GM21423 (cell line): Measurements from ENCODE around the gene PCBD1.
A peak's percentile ranks its signal among the peaks of the same experiment; 100 is the strongest.

ENCODE experiments used
- ATAC-seq: cut with Tn5 transposase; IDR thresholded peaks from one replicate; pipeline ENCODE4 v1.9.1; 2021; ENCODE audit warnings: mild to moderate bottlenecking, moderate library complexity; ENCODE audit not compliant: unreplicated experiment

Gene PCBD1

GRCh38 chr10:70905071-70906021 lies 17.0 kb upstream of the PCBD1 start:
- no peak for ATAC-seq

GRCh38 chr10:70903262-70903921 lies 15.0 kb upstream of the PCBD1 start:
- no peak for ATAC-seq

DNA sequence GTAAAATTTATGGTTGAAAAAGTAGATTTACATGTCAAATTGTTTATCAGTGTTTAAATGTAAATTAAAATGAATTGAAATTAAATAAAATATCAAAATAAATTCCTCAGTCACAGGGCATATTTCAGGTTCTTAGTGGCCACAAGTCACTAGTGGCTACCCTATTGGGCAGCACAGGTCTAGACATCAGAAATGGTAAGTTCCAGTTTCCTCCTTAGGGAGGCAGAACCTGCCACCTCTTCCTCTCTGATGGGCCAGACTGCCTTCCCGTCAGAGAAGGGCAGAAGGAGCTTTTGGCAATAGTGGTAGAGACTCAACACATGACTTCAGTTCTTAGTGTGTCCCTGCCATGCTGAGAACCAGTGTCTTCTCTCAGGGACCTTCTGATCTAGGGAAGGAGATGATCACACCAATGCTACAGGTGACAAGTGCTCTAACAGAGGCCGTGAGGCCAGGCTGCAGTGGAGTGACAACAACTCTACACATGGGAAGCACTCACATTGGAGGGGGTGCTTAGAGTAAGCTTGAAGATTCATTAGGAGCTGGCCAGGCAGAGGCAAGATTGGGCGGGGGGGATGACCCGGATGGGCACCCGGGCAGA lies 14.4 kb upstream of the PCBD1 start:
- no peak for ATAC-seq

DNA sequence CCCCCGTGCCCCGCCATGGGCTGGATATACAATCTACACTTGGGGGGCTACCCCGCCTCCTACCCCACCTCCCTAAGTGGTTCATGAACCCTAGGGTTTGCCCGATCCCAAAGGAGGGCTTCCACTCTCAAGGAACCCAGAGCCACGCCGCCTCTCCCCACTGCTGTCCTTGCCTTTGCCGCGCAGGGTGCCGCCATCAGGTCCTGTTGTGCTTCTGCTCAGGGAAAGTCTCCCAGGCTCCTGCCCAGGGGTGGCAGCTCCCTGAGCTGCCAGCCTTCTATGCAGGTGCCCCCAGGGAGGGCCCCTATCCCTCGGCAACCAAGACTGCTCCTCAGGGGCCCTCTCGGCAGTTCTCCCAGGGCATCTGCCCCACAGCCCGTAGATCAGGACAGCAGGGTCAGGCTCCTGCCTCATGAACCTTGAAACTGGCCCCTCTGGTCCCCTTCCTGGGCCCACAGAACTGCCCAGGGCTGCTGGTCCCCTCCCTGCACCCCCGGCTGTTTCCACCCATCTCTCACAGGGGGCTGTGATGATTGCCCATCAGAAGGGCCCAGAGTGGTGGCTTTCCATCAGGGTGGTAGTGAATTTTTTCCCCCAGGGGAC lies 13.0 kb upstream of the PCBD1 start:
- no peak for ATAC-seq

DNA sequence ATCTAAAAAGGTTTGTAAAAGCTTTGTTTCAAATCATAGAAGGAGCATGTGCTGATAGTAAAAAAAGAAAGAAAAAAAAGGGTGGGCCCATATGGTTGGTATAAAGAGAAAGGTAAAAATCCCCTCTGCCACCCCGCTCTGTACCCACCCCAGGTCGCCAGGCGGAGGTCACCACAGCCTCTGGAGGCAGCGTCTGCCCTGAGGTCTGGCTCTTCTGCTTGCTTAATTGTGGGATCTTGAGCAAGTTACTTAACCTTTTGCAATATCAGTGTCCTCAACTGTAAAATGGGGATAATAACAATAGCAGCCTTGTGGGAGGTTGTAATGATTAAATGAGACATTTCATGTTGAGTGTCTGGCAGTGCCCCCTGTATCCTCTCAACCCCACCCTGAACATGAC lies 10.7 kb upstream of the PCBD1 start:
- ATAC-seq = no peak

- no peak for ATAC-seq
These were observed 10.3 kb upstream of the PCBD1 start for GRCh38 chr10:70898687-70899086.

DNA sequence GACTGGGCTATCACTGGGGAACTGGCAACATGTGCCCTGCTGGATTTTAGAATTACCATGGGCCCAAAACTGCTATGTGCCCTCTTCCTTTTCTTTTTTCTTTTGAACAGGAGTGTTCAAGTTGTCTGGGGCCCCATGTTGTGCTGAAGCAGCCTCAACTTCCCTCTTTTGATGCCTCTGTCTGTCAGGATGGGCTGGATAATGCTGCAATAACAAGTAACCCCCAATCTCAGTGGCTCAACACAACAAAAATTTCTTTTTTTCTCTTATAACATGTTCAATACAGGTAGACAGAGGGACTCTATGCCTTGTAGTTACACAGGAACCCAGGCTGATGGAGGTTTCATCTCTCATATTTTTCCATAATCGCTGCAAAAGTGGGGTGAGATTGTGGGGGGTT lies 8.2 kb upstream of the PCBD1 start:
- no peak for ATAC-seq

DNA sequence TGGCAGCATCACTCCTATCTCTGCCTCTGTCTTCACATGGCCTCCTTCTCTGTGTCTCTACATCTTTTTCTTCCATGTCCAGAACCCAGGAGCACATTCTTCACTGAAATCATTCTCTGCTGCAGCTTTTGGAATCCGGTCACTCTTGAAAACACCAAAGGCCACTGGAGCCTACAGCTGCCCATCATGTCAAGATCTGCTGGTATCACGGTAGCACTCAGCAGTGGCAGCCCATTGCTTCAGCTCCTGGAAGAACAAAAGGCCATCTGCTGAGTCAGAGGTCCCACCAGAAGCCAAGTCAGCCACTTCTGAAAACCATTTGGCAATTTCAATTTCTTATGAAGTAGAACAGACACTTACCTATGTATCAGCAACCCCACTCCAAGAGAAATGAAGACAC lies 6.1 kb upstream of the PCBD1 start:
- no peak for ATAC-seq

DNA sequence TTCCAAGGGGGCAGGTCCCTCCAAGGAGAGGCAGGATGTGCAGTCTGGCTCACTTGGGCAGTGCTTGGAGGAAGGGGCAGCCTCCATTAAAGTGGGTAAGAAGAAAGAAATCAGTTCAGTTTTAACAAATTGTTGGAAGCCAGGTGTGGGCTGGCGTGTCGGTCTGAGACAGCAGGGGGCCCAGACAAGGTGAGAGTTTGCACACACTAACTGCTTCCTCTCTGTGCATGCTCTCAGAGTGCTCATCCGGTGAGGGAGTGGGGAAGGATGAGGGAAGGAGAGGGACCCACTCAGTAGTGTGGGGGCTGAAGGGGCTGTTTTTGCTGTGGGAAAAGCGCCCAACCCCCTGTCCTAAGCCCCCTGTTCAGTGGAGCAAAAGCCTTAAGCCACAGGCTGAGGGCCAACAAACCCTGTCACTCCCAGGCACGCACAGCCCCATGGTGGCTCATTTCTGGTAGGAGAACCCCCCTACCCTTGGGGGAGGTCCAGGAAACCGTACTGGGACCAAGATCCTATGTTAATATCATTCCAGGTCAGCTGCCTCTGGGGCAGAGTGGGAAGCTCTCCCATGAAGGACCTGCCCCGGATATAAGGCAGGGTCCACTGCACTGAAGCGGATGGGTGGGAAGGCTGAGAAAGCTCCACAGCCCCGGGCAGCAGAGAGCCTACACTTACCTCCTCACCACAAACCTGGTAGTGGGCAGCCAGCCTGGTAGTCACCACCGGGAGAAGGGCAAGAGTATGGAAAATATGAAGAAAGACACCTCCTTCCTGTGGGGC lies 5.1 kb upstream of the PCBD1 start:
- ATAC-seq = no peak

- no peak for ATAC-seq
These were observed 4.3 kb upstream of the PCBD1 start for GRCh38 chr10:70892631-70893030.

- ATAC-seq = no peak
These were observed 3.3 kb upstream of the PCBD1 start for GRCh38 chr10:70891627-70892026.

- no peak for ATAC-seq
These were observed 2.6 kb upstream of the PCBD1 start for GRCh38 chr10:70890917-70891431.

GRCh38 chr10:70889291-70889690 lies 926 bp upstream of the PCBD1 start:
- no peak for ATAC-seq

DNA sequence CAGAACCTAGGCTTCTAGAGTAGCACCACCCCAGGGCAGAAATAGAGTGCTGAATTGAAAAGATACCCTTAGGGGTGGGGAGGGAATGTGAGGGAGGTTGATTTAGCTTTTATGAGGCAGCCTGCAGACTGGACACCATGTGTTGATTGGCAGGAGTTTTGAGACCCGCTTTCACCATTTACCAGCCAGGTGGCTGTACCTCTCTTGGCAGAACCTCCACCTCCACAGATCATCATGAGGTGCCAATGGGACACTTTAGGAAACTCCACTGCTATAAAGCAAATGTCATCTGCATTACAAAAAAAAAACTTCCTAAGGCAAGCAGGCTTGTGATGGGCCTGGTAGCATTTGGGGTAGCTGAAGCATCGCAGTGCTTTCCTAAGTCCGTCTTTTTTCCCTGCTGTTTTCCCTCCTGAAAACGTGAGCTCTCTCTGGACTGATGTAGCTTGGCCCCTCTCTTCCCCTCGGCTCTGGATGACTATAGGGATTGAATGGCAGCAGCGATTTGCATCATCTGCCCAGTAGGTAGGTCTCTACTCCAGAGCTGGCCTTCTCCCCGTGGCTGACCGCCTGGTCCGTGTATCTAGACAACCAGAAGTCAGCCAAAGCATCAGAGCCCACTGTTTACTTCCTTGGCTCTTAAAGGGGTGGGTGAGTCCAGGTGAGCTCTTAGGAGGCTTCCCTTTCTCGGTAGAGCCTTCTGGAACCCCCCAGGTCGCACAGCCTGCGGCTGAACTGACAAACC lies 1.3 kb downstream of the PCBD1 start:
- no peak for ATAC-seq

- ATAC-seq = no peak
These were observed 2.1 kb downstream of the PCBD1 start for GRCh38 chr10:70885931-70886903.

GRCh38 chr10:70885481-70885880 lies 2.9 kb downstream of the PCBD1 start:
- no peak for ATAC-seq

GRCh38 chr10:70884741-70885140 lies 3.6 kb downstream of the PCBD1 start:
- ATAC-seq = no peak

- ATAC-seq = peak; percentile 63
These were observed 8.3 kb downstream of the PCBD1 start for GRCh38 chr10:70880077-70880534.
